HG02938 (cell line): ENCODE data around the gene TAF10.

Source experiments
- ATAC-seq: cut with Tn5 transposase; IDR thresholded peaks from one replicate; pipeline ENCODE4 v1.9.1; 2021; ENCODE audit warnings: mild to moderate bottlenecking, moderate library complexity; ENCODE audit not compliant: unreplicated experiment

Gene TAF10

GRCh38 chr11:6561288-6561687 is 50.7 kb downstream of the TAF10 start:
- ATAC-seq = no peak
